Upper lobe of right lung (tissue), 1 donor: ENCODE results near the gene LAMTOR5. TPM values are rescaled to one million over a fixed set of nuclear protein-coding genes. Genes with fewer than 3 reads are reported as not detected.
"Not testable (repeated sequence)": the region's sequence is repeated elsewhere in the genome, so short reads cannot be mapped to it uniquely, and the experiment has no call there.

Experiments used
- ATAC-seq: fragments of 200-7000 bp; cut with Tn5 transposase; one replicate; pipeline ENCODE4 v1.9.1; 2020; ENCODE audit warnings: mild to moderate bottlenecking, moderate library complexity
- DNase-seq: peaks from one replicate; pipeline ENCODE4 v3.0.0-alpha.2; 2020
- H3K27ac ChIP-seq: fragments of 200-600 bp; one replicate; pipeline ENCODE4 v1.8.0; 2022
- H3K27me3 ChIP-seq: fragments of 200-600 bp; one replicate; pipeline ENCODE4 v1.8.0; 2022; ENCODE audit warnings: mild to moderate bottlenecking
- H3K36me3 ChIP-seq: fragments of 200-600 bp; one replicate; pipeline ENCODE4 v1.8.0; 2022
- H3K4me1 ChIP-seq: fragments of 200-600 bp; one replicate; pipeline ENCODE4 v1.8.0; 2022
- H3K4me3 ChIP-seq: fragments of 200-600 bp; one replicate; pipeline ENCODE4 v1.8.0; 2022; ENCODE audit warnings: mild to moderate bottlenecking
- H3K9me3 ChIP-seq: fragments of 200-600 bp; one replicate; pipeline ENCODE4 v1.8.0; 2022
- intact Hi-C: fragments of 100-400 bp; cut with DNase I; formaldehyde crosslinking; loops from one replicate; pipeline ENCODE4 v1.11.0; 2022
- total RNA-seq: library from RNA; stranded (reverse); fragmentation: NEBNext Ultra II Directional; extraction: Animal tissue kit (Norgen Biotek cat#: 25700); gene quantifications from one replicate; pipeline ENCODE4 v1.2.1, GENCODE V29; 2021
- TF ChIP-seq, protein P1 (sequence below): fragments of 200-600 bp; IDR thresholded peaks from one replicate; pipeline ENCODE4 v1.8.0; 2022; ENCODE audit warnings: antibody characterized with exemption
- donor health status: DM: no; HTN: yes; CAD: no; lungs with severe emphysema.

The LAMTOR5 gene
- total RNA-seq, 1 donor from 2014 or later = 110 TPM

GRCh38 chr1:110418729-110419128 lies 11.2 kb upstream of the LAMTOR5 start:
- Histone ChIP-seq H3K27me3 (no peaks in the 10 kb centered on the region), H3K4me1 (no peaks in the 10 kb centered on the region), H3K36me3 (no peaks in the 10 kb centered on the region), H3K27ac (no peak overlapping the region), H3K9me3 (no peaks in the 10 kb centered on the region), H3K4me3 (no peak overlapping the region)
- TF ChIP-seq, protein P1, sequence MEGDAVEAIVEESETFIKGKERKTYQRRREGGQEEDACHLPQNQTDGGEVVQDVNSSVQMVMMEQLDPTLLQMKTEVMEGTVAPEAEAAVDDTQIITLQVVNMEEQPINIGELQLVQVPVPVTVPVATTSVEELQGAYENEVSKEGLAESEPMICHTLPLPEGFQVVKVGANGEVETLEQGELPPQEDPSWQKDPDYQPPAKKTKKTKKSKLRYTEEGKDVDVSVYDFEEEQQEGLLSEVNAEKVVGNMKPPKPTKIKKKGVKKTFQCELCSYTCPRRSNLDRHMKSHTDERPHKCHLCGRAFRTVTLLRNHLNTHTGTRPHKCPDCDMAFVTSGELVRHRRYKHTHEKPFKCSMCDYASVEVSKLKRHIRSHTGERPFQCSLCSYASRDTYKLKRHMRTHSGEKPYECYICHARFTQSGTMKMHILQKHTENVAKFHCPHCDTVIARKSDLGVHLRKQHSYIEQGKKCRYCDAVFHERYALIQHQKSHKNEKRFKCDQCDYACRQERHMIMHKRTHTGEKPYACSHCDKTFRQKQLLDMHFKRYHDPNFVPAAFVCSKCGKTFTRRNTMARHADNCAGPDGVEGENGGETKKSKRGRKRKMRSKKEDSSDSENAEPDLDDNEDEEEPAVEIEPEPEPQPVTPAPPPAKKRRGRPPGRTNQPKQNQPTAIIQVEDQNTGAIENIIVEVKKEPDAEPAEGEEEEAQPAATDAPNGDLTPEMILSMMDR = no peak
- intact Hi-C loops = no loop called here
- ATAC-seq (no peak), DNase-seq (no peak)

DNA sequence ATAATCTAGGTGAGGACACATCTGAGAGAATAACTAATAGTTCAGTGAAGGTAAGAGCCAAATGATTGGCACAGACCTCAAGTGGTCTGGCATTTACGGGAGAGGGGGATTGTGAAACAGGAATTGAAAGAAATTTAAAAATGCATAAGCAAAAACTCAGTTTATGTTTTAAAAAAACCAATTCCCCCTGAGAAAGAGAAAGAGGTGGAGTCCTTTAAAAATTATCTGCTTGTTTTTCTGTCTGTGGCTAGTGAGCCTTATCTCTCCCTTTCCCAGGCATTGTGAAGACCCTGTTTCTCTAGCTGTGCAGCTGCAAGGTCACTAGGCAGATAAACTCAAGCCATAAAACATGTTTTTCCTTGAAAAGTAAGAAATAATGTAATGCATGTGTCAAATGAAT lies 5.6 kb upstream of the LAMTOR5 start:
- ATAC-seq, DNase-seq, H3K4me1 ChIP-seq, intact Hi-C loops, H3K9me3 ChIP-seq, H3K36me3 ChIP-seq, H3K4me3 ChIP-seq, H3K27ac ChIP-seq, H3K27me3 ChIP-seq: not testable (repeated sequence)

DNA sequence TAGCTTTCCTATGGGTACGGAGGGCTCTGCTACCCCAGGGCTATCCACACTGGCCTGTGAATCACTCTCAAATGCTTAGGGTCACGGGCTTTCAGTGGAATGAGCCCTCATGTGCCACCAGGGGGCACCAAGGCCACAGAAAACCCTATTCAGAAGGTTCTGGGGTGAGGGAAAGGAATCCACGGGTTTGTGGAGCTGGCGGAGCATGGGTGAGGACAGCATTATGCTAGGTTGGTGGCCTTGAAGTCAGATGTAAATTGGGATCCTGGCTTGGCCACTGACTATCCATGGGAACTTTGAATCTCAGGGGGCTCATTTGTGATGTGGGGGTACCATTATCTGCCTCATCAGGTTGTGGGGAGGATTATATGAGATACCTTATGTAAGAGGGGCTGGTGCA lies 5.1 kb upstream of the LAMTOR5 start:
- no peak overlapping the region for H3K4me3 ChIP-seq
- peak; percentile 85 for DNase-seq
- no peak overlapping the region for H3K27ac ChIP-seq
- no peaks in the 10 kb centered on the region for H3K4me1 ChIP-seq
- TF ChIP-seq, protein P1 = peak; percentile 79
- intact Hi-C loops = no loop called here
- H3K27me3 ChIP-seq = no peaks in the 10 kb centered on the region
- H3K9me3 ChIP-seq = no peaks in the 10 kb centered on the region
- H3K36me3 ChIP-seq = no peaks in the 10 kb centered on the region
- peak; percentile 89 for ATAC-seq

DNA sequence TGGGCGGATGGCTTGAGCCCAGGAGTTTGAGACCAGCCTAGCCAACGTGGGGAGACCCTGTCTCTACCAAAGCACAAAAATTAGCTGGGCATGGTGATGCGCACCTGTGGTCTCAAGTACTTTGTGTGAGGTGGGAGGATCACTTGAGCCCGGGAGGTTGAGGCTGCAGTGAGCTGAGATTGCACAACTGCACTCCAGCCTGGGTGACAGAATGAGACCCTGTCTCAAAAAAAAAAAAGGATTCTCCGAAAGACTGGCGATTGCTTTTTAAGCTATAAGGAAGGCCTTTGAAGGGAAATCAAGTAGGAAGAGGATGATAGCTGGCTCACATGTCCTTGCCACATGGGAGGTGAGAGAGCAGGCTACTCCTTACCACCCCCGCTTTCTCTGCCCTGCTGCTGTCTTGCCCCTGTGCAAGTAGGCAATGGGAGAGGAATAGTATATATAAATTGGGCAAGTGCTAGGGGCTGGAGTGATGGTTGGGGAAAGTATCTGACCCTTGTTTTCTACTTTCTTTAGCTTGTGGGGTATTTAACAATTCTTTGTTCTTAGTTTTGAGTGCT lies 3.8 kb upstream of the LAMTOR5 start:
- Histone ChIP-seq H3K4me3 (no peak overlapping the region), H3K27me3 (no peaks in the 10 kb centered on the region), H3K36me3 (no peaks in the 10 kb centered on the region), H3K9me3 (no peaks in the 10 kb centered on the region), H3K4me1 (peaks cover 4% of the 10 kb centered on the region), H3K27ac (no peak overlapping the region)
- intact Hi-C loops = no loop called here
- DNase-seq (no peak), ATAC-seq (no peak)
- TF ChIP-seq, protein P1 = no peak

DNA sequence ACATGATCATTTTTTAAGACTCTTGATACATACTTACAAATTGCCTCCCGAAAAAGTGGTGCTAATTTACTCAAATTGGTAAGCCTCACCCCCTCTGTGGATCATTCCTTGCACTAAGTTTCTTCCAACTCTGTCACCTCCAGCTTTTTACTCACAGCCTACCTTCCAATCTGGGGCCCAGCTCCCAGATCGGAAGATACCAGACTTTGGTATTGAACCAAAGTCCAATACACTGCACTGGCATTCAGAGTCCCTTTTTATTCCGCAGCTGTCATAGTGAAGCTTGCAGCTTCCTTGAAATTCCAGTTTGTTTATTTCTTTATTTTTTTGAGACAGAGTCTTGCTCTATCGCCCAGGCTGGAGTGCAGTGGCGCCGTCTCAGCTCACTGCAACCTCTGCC lies 1.8 kb upstream of the LAMTOR5 start:
- H3K4me3 ChIP-seq = no peak overlapping the region
- TF ChIP-seq, protein P1 = no peak
- H3K27me3 ChIP-seq = no peaks in the 10 kb centered on the region
- H3K4me1 ChIP-seq = peaks cover 11% of the 10 kb centered on the region
- ATAC-seq = no peak
- intact Hi-C loops = no loop called here
- DNase-seq = no peak
- H3K27ac ChIP-seq = no peak overlapping the region
- H3K9me3 ChIP-seq = no peaks in the 10 kb centered on the region
- H3K36me3 ChIP-seq = peaks cover 16% of the 10 kb centered on the region

DNA sequence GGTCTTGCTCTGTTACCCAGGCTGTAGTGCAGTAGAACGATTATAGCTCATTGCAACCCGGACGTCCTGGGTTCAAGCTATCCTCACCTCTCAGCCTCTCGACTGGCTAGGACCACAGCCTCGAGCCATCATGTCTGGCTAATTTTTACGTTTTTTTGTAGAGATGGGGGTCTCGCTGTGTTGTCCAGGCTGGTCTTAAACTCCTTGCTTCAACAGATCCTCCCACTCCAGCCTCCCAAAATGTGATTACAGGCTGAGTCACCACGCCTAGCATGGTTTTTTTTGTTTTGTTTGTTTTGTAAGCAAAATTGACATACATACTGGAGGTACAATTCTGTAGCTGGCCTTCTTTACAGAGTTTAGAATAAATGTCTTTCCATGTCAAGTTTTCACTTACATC lies 994 bp upstream of the LAMTOR5 start:
- no peak for ATAC-seq
- H3K4me1 ChIP-seq = peaks cover 11% of the 10 kb centered on the region
- peak overlapping the region; percentile 84 for H3K4me3 ChIP-seq
- no peaks in the 10 kb centered on the region for H3K27me3 ChIP-seq
- intact Hi-C loops = no loop called here
- H3K9me3 ChIP-seq = no peaks in the 10 kb centered on the region
- peaks cover 24% of the 10 kb centered on the region for H3K36me3 ChIP-seq
- H3K27ac ChIP-seq = peak overlapping the region; percentile 88
- TF ChIP-seq, protein P1 = no peak
- DNase-seq = no peak

DNA sequence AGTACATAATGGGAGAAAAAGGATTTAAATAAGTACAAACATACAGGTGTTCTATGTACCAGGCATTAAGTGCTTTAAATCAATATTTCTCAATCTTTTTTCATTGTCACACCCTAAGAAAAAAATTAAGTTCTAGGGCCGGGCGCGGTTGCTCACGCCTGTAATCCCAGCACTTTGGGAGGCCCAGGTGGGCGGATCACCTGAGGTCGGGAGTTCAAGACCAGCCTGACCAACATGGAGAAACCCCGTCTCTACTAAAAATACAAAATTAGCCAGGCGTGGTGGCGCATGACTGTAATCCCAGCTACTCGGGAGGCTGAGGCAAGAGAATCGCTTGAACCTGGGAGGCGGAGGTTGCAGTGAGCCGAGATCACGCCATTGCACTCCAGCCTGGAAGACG lies 1.1 kb downstream of the LAMTOR5 start:
- H3K9me3 ChIP-seq, intact Hi-C loops, H3K27me3 ChIP-seq, ATAC-seq, DNase-seq: not testable (repeated sequence)
- H3K27ac ChIP-seq = peak overlapping the region; percentile 88
- H3K4me3 ChIP-seq = peak overlapping the region; percentile 84
- H3K36me3 ChIP-seq = peaks cover 45% of the 10 kb centered on the region
- H3K4me1 ChIP-seq = peaks cover 11% of the 10 kb centered on the region
